Keratinocyte (primary cell): ENCODE measurements around the gene TP73. TPM values are rescaled to one million over a fixed set of nuclear protein-coding genes. Genes with fewer than 3 reads are reported as not detected.

Experiments used
- DNase-seq: peaks from one replicate; pipeline ENCODE4 v3.0.0-alpha.2; 2011; ENCODE audit warnings: low read depth, missing footprints, low spot score
- FAIRE-seq: peaks from 2 replicates; lab custom pipeline; 2011; peaks lifted over from hg19 to GRCh38; lab: Jason Lieb, UNC
- H2AFZ ChIP-seq: 2 replicates; pipeline ENCODE4 v1.6.0; 2012; ENCODE audit warnings: low read length, control low read depth, inconsistent platforms; ENCODE audit not compliant: control insufficient read depth
- H3K27ac ChIP-seq: 2 replicates; pipeline ENCODE4 v1.5.1; 2011; ENCODE audit warnings: low read length; ENCODE audit not compliant: control insufficient read depth, insufficient read depth
- H3K27me3 ChIP-seq: 3 replicates; pipeline ENCODE4 v1.6.0; 2011; ENCODE audit warnings: low read length; ENCODE audit not compliant: control insufficient read depth, insufficient read depth; ENCODE audit errors: extremely low read depth
- H3K36me3 ChIP-seq, 2 experiments: 2 replicates in 1 of 2; 3 replicates in 1 of 2; pipeline ENCODE4 v1.5.1; 2011; ENCODE audit warnings: low read length in 2 of 2, mild to moderate bottlenecking in 1 of 2; ENCODE audit not compliant: control insufficient read depth in 2 of 2, insufficient read depth in 2 of 2; ENCODE audit errors: extremely low read depth in 1 of 2
- H3K4me1 ChIP-seq: 3 replicates; pipeline ENCODE4 v1.5.1; 2011; ENCODE audit warnings: low read length; ENCODE audit not compliant: control insufficient read depth, insufficient read depth; ENCODE audit errors: extremely low read depth
- H3K4me2 ChIP-seq: 3 replicates; pipeline ENCODE4 v1.6.0; 2011; ENCODE audit warnings: low read depth, low read length; ENCODE audit not compliant: control insufficient read depth, insufficient read depth; ENCODE audit errors: extremely low read depth
- H3K4me3 ChIP-seq, 3 experiments: fragments of 200-600 bp in 1 of 3; sonication (generic) in 1 of 3; 2 replicates in 2 of 3; 3 replicates in 1 of 3; pipeline ENCODE4 v1.5.1; 2011 to 2016; ENCODE audit warnings: low read length in 3 of 3, mild to moderate bottlenecking in 3 of 3, control low read depth in 2 of 3, inconsistent platforms in 1 of 3, low read depth in 1 of 3, mixed read lengths in 1 of 3, mixed run types in 1 of 3, moderate library complexity in 1 of 3; ENCODE audit not compliant: control insufficient read depth in 2 of 3, insufficient read depth in 2 of 3; ENCODE audit errors: extremely low read depth in 1 of 3
- H3K79me2 ChIP-seq: 2 replicates; pipeline ENCODE4 v1.6.0; 2012; ENCODE audit warnings: low read length; ENCODE audit not compliant: control insufficient read depth, insufficient read depth
- H3K9ac ChIP-seq: 3 replicates; pipeline ENCODE4 v1.6.0; 2011; ENCODE audit warnings: low read length; ENCODE audit not compliant: control insufficient read depth, insufficient read depth; ENCODE audit errors: extremely low read depth
- H3K9me1 ChIP-seq: 3 replicates; pipeline ENCODE4 v1.6.0; 2011; ENCODE audit warnings: low read length; ENCODE audit not compliant: control insufficient read depth, insufficient read depth; ENCODE audit errors: extremely low read depth
- H3K9me3 ChIP-seq: 2 replicates; pipeline ENCODE4 v1.5.1; 2012; ENCODE audit warnings: low read depth, low read length; ENCODE audit not compliant: control insufficient read depth
- H4K20me1 ChIP-seq: 3 replicates; pipeline ENCODE4 v1.6.0; 2011; ENCODE audit warnings: low read length; ENCODE audit not compliant: control insufficient read depth, insufficient read depth; ENCODE audit errors: extremely low read depth
- EZH2 ChIP-seq: IDR thresholded peaks from one replicate; pipeline ENCODE4 v1.6.1; 2012; ENCODE audit warnings: inconsistent platforms, mild to moderate bottlenecking, low read length, moderate library complexity
- dilution Hi-C: fragments of 300-500 bp; cut with MboI; formaldehyde crosslinking; loops from one replicate; pipeline ENCODE4 v1.7.0; 2020; ENCODE audit warnings: low sequenced_read_pairs; ENCODE audit not compliant: extremely low pct_ligation_motif_present
- polyA plus RNA-seq, 5 experiments: library from polyadenylated mRNA; depleted of rRNA in 3 of 5; stranded (reverse) in 3 of 5; stranded (forward) in 1 of 5; unstranded in 1 of 5; fragments of >200 nt; gene quantifications; 1 replicate in 1 of 5; 2 replicates in 3 of 5; 3 replicates in 1 of 5; pipeline versions ENCODE4 v1.2.1 to v1.2.3, GENCODE V29; 2011 to 2012; ENCODE audit warnings: missing spikeins in 2 of 5, low read depth in 1 of 5, low replicate concordance in 1 of 5
- TF ChIP-seq, protein P1 (sequence below), 3 experiments: IDR thresholded peaks in 1 of 3; conservative IDR thresholded peaks in 1 of 3; optimal IDR thresholded peaks in 1 of 3; 2 replicates in 2 of 3; 3 replicates in 1 of 3; pipeline versions ENCODE3 to v1.5.1; 2011; ENCODE audit warnings: low read length in 3 of 3, mild to moderate bottlenecking in 3 of 3, moderate library complexity in 2 of 3, control low read depth in 1 of 3, inconsistent platforms in 1 of 3; ENCODE audit not compliant: insufficient read depth in 2 of 3; ENCODE audit errors: extremely low read depth in 1 of 3

Gene TP73
- polyA plus RNA-seq, 1 donor (not counting 4 experiments of a cell fraction or from before 2014, with no cell fraction given) = 0.14 TPM

DNA sequence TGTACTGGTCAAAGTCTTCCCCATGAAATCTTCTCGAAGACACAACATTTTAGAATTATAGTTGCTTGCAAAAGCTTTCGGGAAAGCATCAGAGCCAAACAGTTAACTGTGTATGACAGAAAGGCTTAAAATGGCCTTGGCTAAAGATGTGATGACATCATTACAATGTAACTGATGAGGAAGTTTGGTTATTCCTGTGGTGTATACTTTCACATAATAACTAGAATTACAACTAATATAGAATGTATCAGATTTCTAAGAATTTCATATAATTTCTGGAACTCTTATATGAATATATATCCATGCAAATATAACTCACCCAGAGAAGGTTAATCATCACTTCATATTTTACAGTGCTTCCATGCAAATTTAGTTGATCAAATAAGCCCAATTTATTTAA, 8.4 kb downstream of the TP73 start:
- Histone ChIP-seq H3K36me3 (no peaks in the 10 kb centered on the region), H3K4me2 (no peak overlapping the region), H3K9me3 (no peaks in the 10 kb centered on the region), H3K79me2 (no peaks in the 10 kb centered on the region), H3K27me3 (peaks cover 10% of the 10 kb centered on the region), H4K20me1 (no peaks in the 10 kb centered on the region), H3K4me1 (peaks cover 10% of the 10 kb centered on the region), H3K27ac (no peak overlapping the region), H3K9ac (no peak overlapping the region), H2AFZ (no peak overlapping the region), H3K9me1 (no peaks in the 10 kb centered on the region), H3K4me3 (no peak overlapping the region)
- dilution Hi-C loops = no loop called here
- DNase-seq = no peak
- no peak for FAIRE-seq
- no peak for TF ChIP-seq EZH2
- TF ChIP-seq, protein P1, sequence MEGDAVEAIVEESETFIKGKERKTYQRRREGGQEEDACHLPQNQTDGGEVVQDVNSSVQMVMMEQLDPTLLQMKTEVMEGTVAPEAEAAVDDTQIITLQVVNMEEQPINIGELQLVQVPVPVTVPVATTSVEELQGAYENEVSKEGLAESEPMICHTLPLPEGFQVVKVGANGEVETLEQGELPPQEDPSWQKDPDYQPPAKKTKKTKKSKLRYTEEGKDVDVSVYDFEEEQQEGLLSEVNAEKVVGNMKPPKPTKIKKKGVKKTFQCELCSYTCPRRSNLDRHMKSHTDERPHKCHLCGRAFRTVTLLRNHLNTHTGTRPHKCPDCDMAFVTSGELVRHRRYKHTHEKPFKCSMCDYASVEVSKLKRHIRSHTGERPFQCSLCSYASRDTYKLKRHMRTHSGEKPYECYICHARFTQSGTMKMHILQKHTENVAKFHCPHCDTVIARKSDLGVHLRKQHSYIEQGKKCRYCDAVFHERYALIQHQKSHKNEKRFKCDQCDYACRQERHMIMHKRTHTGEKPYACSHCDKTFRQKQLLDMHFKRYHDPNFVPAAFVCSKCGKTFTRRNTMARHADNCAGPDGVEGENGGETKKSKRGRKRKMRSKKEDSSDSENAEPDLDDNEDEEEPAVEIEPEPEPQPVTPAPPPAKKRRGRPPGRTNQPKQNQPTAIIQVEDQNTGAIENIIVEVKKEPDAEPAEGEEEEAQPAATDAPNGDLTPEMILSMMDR (optimal IDR thresholded peaks at IDR 0.05 in 1 of 3, IDR thresholded peaks at IDR 0.05 in 1 of 3, conservative IDR thresholded peaks at IDR 0.05 in 1 of 3; ENCODE audit: extremely low read depth in 1 of 3, insufficient read depth in 2 of 3, low read length in 3 of 3) = no peak

DNA sequence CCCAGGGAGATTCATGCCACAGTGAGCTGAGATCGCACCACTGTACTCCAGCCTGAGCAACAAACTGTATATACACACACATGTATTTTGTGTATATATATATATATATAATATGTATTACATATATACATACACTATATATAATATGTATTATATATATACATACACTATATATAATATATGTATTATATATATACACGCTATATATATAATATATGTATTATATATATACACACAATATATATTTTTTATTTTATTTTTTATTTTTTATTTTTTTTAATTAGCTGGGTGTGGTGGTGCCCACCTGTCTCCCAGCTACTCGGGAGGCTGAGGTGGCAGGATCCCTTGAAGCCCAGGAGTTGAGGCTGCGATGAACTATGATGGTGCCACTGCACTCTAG, 9.3 kb downstream of the TP73 start:
- no peak for FAIRE-seq
- Histone ChIP-seq H3K36me3 (no peaks in the 10 kb centered on the region), H3K4me1 (peaks cover 10% of the 10 kb centered on the region), H3K4me2 (no peak overlapping the region), H3K9ac (no peak overlapping the region), H2AFZ (no peak overlapping the region), H4K20me1 (no peaks in the 10 kb centered on the region), H3K9me1 (no peaks in the 10 kb centered on the region), H3K27me3 (peaks cover 7% of the 10 kb centered on the region), H3K4me3 (no peak overlapping the region), H3K27ac (no peak overlapping the region), H3K79me2 (no peaks in the 10 kb centered on the region), H3K9me3 (no peaks in the 10 kb centered on the region)
- TF ChIP-seq EZH2 = no peak
- no peak for DNase-seq
- dilution Hi-C loops = no loop called here

DNA sequence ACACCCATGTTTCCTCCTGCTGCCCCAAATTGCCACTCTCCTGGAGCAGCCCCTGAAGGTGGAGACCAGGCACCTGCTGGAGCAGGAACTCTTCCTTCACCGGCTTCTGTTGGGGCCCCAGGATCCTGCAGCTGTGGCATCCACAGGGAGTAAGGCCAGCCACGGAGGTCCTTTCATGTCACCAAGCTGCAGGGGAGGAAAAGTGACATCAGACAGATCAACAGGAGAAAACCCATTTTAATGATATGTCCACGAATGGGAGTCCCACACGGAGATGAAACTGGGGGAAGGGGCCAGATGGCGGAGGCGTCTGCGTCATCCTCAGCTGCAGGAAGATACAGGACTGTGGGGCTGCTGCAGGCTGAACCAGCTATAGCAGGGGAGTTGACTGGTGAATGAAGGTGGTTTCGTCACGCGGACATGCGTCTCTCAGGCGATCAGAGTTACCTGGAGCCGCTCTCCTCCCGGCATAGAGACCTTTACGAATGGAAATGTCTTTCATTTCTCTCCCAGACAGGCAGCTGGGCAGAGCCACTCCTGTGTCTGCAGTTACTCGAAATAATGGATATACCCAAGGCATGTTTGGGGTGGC, 9.9 kb downstream of the TP73 start:
- Histone ChIP-seq H3K79me2 (no peaks in the 10 kb centered on the region), H3K9me3 (no peaks in the 10 kb centered on the region), H3K9me1 (no peaks in the 10 kb centered on the region), H3K4me1 (peaks cover 10% of the 10 kb centered on the region), H2AFZ (no peak overlapping the region), H3K9ac (no peak overlapping the region), H3K27me3 (peaks cover 6% of the 10 kb centered on the region), H4K20me1 (no peaks in the 10 kb centered on the region), H3K36me3 (no peaks in the 10 kb centered on the region), H3K4me3 (no peak overlapping the region), H3K4me2 (no peak overlapping the region), H3K27ac (no peak overlapping the region)
- DNase-seq (no peak), FAIRE-seq (no peak)
- TF ChIP-seq, protein P1 (optimal IDR thresholded peaks at IDR 0.05 in 1 of 3, IDR thresholded peaks at IDR 0.05 in 1 of 3, conservative IDR thresholded peaks at IDR 0.05 in 1 of 3; ENCODE audit: extremely low read depth in 1 of 3, insufficient read depth in 2 of 3, low read length in 3 of 3) = no peak
- no peak for TF ChIP-seq EZH2
- dilution Hi-C loops = no loop called here
